Mammary epithelial cell (primary cell): ENCODE data around the gene TMEM150A.
"Not testable (repeated sequence)": the region's sequence is repeated elsewhere in the genome, so short reads cannot be mapped to it uniquely, and the experiment has no call there.

Source experiments
- EZH2 ChIP-seq: IDR thresholded peaks from 2 replicates; pipeline ENCODE4 v1.6.1; 2012; ENCODE audit warnings: low read length, inconsistent platforms, borderline replicate concordance
- TF ChIP-seq, protein P1 (sequence below), 2 donors: IDR thresholded peaks in 1 of 2; conservative IDR thresholded peaks in 1 of 2; 2 replicates each; pipeline ENCODE4 v1.5.1; 2011 to 2012; ENCODE audit warnings: inconsistent platforms in 2 of 2, low read length in 2 of 2, mild to moderate bottlenecking in 2 of 2, control low read depth in 1 of 2, low read depth in 1 of 2; ENCODE audit not compliant: insufficient read depth in 1 of 2; ENCODE audit errors: extremely low read depth in 1 of 2

DNA sequence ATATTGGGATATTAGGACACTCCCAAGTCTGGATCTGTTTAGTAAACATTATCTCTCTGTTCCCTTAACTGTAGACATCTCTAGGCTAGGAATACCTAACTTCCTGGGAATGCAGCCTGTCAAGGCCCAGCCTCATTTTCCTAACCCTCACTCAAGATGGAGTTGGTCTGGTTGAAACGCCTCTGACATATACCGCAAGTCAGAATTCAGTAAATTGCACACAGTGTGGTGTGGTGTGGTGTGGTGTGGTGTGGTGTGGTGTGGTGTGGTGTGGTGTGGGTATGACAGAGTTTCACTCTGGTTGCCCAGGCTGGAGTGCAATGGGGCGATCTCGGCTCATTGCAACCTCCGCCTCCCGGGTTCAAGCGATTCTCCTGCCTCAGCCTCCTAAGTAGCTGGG, 12.3 kb upstream of the TMEM150A start:
- not testable (repeated sequence) for TF ChIP-seq EZH2
- TF ChIP-seq, protein P1, sequence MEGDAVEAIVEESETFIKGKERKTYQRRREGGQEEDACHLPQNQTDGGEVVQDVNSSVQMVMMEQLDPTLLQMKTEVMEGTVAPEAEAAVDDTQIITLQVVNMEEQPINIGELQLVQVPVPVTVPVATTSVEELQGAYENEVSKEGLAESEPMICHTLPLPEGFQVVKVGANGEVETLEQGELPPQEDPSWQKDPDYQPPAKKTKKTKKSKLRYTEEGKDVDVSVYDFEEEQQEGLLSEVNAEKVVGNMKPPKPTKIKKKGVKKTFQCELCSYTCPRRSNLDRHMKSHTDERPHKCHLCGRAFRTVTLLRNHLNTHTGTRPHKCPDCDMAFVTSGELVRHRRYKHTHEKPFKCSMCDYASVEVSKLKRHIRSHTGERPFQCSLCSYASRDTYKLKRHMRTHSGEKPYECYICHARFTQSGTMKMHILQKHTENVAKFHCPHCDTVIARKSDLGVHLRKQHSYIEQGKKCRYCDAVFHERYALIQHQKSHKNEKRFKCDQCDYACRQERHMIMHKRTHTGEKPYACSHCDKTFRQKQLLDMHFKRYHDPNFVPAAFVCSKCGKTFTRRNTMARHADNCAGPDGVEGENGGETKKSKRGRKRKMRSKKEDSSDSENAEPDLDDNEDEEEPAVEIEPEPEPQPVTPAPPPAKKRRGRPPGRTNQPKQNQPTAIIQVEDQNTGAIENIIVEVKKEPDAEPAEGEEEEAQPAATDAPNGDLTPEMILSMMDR (conservative IDR thresholded peaks at IDR 0.05 in 1 of 2, IDR thresholded peaks at IDR 0.05 in 1 of 2; ENCODE audit: extremely low read depth in 1 of 2, insufficient read depth in 1 of 2, low read depth in 1 of 2, low read length in 2 of 2), result not testable (repeated sequence)
